Activated CD8-positive, alpha-beta memory T cell treated with anti-CD3 and anti-CD28 coated beads, Interleukin-2, amount 50 U/mL, for 1 hour (primary cell): ENCODE results near the gene SLC49A3.
"Not testable (repeated sequence)": the region's sequence is repeated elsewhere in the genome, so short reads cannot be mapped to it uniquely, and the experiment has no call there.

ENCODE experiments used
- DNase-seq: peaks from one replicate; pipeline ENCODE4 v3.0.0-alpha.2; 2020; ENCODE audit errors: extremely low read depth

SLC49A3 gene

DNA sequence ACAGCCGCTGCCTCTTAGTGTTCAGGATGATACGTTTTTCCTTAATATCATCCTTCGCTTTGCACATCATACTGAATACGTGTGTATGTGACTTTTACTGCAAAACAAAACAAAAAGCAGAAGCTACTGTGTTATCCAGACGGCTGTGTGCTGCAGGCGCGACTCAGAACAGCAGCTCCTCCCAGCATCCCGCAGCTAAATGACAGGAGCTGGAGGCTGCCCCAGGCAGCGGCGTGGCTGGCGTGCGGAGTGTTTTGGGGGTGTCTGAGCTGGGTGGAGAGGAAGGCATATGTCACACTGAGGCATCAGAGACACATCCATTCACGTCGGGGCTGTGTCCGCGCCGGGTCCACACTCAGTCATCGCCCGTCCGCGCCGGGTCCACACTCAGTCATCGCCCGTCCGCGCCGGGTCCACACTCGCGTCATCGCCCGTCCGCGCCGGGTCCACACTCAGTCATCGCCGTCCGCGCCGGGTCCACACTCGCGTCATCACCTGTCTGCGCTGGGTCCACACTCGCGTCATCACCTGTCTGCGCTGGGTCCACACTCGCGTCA, 33.3 kb upstream of the SLC49A3 start:
- DNase-seq = no peak

DNA sequence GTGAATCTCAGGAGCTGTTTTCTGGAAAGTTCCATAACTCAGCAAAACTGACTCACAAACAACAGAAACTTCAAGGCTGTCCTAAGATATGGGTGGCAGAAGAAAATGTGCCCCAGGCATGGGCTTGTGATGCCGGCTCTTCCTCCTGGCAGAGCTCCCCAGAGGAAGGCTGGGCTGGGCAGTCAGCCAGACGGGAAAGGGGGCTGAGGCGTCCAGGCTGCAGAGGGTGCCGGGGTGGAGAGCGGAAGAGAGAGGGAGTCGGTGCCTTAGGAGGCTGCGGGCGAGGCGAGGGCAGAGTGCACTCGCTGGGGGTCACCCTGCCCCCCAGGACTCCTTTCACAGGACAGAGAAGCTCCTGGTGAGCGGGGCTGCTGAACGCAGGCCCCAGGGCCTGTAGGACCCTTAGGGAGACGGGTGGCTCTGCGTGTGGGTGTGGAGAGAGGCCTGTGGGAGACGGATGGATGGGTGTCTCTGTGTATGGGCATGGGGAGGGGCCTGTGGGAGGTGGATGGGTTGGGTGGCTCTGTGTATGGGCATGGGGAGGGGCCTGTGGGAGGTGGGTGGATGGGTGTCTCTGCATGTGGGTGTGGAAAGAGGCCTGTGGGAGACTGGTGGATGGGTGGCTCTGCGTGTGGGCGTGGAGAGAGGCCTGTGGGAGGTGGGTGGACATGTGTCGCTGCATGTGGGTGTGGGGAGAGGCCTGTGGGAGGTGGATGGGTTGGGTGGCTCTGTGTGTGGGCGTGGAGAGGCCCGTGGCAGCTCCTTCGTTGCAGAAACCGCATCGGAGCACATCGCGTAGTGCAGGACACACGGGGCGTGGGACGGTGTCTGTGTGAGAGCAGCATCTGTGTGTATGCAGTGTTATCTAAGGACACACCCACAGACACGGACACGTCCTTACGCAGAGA, 32.6 kb upstream of the SLC49A3 start:
- no peak for DNase-seq

DNA sequence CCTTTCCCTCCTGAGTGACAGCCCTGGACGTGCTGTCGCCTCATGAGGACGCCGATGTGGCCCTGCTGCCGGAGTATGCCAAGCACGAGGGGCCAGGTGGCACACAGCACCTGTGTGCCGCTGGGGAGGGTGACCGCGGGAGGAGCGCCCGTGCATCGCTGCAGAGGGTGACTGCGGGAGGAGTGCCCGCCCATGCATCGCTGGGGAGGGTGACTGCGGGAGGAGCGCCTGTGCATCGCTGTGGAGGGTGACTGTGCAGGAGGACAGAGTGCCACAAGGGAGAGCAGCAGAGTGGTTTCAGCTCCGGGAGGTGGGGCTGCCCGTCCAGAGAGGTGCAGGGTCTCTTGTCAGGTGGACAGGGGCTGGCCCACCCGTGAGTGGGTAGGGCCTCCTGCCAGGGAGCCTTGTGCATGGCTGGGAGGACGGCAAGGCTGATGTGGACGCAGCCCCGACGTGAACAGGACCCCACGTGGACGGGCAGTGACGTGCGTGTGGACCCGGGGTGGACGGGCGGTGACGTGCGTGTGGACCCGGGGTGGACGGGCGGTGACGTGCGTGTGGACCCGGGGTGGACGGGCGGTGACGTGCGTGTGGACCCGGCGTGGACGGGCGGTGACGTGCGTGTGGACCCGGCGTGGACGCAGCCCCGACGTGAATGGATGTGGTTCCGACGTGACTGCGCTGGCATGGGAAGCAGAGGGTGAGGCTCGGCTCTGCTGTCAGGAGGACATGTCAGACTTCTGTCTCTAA, 31.3 kb upstream of the SLC49A3 start:
- no peak for DNase-seq

DNA sequence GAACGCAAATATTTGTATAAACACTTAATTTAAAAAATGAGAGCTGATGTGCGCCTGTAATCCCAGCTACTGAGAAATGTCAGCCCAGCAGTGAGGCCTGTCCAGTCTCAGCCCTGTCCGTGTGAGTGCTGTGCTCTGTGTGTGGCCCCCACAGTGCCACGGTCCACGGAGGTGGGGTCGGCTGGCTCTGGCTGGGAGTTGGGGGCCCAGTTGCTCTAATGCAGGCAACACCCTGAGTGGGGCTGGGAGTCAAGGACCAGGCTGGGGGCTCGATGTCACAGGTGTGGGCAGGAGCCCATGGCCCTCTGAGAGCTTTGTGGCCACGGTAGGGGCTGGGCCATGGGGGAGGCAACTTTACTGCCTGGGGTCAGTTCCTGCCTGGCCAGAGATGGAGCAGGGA, 29.5 kb upstream of the SLC49A3 start:
- no peak for DNase-seq

DNA sequence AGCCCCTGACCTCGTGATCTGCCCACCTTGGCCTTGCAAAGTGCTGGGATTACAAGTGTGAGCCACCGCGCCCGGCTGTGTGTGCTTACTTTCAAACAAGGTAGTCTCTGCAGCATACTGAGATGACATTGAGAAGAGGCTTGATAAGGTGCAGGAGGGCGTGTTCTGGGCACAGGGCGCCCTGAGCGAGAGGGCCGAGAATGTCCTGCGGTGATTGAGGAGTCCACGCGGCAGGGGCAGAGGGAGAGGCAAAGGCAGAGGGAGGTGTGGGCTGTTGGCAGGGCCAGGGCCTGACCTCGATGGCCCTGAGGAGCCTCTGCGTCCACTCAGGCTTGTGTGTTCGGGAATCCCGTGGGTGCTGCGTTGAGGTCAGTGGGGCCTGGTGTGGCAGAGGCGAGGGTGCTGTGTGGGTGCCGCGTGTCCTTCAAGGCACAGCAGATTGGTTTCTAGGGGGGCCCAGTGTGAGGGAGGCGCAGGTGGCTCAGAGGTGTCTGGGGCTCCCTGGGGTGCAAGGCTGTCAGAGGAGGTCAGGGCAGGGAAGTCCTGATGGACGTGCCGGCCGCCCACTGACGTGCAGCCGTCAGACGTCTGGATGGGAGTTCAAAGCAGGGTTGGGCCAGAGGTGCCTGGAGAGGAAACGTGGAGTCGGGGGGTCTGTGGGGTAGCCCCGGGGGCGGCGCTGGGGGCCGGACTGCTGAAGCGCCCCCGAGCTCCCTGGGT, 28.8 kb upstream of the SLC49A3 start:
- no peak for DNase-seq

DNA sequence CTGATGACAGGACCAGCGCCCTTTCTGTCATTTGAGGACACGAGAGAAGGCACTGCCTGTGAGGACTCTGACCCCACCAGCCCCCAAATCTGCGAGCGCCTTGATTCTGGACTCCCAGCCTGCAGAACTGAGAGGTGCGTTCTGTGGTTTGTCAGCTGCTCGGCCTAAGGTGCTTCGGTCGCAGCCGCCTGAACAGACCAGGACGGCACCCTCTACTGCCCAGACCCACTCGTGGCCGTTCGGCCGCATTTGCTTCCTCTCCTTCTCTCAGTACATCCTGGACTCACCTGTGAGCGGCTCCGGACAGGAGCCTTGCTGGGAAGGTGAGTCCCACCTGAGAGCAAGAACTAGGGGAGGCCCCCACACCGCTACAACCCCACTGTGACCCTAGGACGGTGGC, 25.1 kb upstream of the SLC49A3 start:
- DNase-seq = no peak

DNA sequence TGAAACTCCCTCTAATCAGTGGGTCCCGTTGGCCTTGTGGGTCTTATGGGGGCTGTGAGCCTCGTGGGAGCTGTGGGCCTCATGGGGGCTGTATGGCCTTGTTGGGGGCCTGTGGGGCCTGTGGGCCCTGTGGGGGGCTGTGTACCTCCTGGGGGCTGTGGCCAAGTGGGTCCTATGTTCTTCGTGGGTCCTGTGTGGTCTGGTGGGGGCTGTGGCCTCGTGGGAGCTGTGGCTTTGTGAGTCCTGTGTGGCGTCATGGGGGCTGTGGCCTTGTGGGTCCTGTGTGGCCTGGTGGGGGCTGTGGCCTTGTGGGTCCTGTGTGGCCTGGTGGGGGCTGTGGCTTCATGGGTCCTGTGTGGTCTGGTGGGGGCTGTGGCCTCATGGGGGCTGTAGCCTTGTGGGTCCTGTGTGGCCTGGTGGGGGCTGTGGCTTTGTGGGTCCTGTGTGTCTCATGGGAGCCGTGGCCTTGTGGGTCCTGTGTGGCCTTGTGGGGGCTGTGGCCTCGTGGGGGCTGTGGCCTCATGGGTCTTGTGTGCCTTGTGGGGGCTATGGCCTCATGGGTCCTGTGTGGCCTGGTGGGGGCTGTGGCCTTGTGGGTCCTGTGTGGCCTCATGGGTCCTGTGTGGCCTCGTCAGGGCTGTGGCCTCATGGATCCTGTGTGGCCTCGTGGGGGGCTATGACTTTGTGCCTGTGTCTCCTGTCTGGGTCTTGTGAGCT, 24.1 kb upstream of the SLC49A3 start:
- DNase-seq = no peak

DNA sequence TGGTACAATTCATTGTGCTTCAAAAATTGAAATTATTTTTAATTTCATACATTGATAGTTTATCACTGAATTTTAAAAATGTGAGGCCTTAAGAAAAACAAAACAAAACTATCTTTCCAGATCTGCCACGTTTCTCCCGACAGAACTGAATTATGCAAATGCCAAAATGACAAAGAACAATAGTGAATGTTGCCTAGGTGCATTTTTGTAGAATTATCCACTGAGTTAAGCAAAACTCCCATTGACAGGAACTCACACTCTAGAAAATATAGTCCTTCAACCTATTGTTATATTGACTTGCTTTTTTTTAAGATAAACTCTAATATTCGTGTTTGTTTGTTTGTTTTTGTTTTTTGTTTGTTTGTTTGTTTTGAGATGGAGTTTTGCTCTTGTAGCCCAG, 23.1 kb upstream of the SLC49A3 start:
- DNase-seq = no peak

DNA sequence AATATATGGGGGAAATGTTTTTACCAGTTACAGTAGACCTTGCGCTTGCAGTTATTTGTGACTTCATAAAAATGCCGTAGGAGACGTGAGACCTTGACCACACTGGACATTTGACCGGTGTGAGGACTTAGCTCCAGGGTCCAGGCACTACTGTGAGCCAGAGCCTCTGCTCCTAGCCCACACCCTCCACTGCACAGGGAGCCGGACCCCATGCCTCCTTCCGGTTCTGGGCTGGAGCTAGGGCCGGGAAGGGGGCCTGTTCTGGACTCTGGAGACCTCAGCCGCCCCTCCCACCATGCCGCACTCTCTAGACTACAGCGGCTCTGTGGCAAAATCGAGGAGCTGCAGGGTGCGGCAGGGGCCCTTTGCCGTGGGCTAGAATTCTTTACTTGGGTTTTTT, 22.0 kb upstream of the SLC49A3 start:
- no peak for DNase-seq

DNA sequence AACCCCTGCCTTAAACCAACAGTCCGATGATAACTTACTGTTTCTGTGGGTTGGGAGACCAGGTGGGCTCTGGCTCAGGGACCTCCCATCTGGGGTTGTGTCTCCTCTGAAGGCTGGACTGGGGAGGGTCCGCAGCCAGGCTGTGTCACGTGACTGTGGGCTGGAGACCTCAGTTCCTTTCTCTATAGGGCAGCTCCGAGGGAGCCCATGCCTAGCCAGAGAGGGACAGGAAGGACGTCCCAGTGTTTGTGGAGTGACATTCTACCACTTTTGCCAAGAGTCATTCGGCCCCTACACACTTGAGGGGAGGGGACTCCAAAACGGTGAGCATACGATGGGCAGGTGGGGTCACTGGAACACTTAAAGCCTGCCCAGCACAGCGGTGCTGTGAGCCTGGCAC, 21.2 kb upstream of the SLC49A3 start:
- no peak for DNase-seq

DNA sequence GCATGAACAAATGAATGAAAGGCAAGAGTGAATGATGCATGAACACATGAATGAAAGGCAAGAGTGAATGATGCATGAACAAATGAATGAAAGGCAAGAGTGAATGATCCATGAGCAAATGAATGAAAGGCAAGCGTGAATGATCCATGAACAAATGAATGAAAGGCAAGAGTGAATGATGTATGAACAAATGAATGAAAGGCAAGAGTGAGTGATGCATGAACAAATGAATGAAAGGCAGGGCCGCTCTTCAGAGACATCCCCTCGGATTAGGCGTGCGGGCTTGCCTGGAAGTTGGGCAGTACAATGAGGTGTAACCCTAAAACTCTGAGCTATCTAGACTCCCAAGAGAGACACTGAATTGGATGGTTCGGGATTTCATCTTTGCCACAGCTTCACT, 20.4 kb upstream of the SLC49A3 start:
- DNase-seq = no peak

DNA sequence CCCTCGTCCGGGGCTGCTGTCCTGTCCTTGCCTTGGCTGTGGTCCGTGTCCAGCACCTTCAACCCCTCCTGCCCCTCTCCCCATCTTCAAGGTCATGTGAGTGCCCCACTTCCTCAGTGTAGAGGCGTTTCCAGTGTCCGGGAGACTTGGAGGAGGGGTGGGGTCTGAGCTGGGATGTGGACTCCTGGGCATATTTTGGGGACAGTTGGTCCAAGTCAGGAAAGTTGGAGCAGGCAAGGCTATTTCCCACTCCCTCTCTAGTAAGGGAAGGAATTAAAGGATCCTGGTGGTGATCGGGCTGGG, 19.6 kb upstream of the SLC49A3 start:
- DNase-seq = no peak

DNA sequence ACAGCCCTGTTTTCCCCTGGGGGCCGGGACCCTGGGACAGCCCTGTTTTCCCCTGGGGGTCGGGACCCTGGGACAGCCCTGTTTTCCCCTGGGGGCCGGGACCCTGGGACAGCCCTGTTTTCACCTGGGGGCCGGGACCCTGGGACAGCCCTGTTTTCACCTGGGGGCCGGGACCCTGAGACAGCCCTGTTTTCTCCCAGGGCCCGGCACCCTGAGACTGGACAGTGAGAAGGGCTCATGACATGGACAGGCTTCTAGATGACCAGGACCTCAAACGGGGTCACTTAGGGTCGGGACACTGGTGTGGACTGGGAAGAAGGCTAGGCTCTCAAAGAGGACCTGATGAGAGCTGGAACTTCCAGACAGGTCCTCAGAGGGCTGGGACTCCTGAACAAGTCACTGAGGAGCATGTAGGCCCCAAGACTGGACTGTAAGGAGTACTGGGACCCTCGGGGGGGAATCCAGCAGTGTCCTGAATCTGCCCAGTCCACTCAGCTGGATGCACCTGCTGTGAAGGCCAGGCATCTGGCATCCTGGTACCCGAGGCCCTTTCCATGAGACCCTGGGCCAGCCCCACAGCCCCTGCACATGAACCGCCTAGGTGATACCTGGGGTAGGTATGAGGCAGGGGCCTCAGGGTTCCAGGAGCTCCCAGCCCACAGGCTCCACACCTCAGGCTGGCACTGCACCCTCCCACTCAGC, 19.1 kb upstream of the SLC49A3 start:
- no peak for DNase-seq

DNA sequence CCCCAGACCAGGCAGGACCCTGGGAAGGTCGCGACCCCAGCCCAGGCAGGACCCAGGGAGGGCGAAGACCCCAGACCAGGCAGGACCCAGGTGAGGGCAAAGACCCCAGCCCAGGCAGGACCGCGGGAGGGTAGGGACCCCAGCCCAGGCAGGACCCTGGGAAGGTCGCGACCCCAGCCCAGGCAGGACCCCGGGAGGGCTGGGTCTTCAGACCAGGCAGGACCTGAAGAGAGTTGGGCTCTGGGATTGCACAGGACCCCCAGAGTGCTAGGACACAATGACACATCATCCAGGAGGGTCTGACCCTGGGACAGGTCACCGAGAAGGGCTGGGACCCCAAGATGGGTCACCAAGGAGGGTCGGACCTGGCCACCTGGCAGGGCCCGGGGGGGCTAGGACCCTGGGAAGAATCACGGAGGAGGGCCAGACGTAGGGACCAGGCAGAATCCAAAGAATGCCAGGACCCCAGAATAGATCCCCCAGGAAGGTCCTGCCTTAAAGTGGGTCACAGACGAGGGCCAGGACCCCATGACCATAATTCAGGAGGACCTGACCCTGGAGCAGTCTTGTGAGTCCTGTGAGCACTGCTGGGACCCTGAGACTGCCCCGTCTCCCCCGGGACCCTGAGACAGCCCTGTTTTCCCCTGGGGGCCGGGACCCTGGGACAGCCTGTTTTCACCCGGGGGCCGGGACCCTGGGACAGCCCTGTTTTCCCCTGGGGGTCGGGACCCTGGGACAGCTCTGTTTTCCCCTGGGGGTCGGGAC, 18.1 kb upstream of the SLC49A3 start:
- DNase-seq = no peak

DNA sequence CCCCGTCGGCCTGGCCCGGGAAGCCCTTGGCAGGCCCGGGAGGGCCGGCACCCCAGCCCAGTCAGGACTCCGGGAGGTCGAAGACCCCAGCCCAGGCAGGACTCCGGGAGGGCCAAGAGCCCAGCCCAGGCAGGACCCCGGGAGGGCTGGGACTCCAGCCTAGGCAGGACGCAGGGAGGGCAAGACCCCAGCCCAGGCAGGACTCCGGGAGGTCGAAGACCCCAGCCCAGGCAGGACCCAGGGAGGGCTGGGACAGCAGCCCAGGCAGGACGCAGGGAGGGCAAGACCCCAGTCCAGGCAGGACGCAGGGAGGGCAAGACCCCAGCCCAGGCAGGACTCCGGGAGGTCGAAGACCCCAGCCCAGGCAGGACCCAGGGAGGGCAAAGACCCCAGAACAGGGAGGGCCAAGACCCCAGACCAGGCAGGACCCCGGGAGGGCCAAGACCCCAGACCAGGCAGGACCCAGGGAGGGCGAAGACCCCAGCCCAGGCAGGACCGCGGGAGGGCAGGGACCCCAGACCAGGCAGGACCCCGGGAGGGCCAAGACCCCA, 17.2 kb upstream of the SLC49A3 start:
- DNase-seq = not testable (repeated sequence)

DNA sequence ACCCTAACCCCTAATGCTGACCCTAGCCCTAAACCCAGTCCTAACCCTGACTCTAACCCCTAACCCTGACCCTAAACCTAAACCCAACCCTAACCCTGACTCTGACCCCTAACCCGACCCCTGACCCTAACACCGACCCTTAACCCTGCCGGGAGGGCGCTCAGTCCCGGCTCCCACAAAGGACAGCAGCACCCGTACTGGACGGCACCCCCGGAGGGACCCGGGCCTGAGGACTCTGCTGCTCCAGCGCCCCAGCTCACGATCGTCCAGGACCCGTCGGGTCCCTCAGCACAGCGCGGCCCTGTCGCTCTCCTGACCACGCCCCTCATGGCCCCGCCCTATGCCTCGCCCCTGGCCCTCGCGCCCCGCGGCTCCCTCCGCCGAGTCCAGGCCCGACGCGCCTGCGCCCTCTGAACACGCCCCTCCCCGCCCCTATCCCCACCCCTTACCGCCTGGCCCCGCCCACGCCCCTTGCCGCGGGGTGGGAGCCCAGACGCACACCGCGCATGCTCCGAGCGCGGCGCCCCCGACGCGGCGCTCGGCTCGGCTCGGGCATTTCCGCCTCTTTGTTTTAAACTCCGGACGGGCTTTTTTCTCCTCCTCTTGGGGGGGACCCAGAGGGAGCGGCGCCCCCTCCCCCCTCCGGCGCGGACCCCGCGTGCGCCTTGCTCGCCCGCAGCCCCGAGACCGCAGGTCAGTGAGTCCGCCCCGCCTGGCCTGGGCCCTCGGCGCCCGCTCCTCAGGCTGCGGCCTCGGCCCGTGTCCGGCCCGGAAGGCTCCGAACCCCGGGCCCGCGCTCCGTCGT, 16.5 kb upstream of the SLC49A3 start, which contains the start of gene PCGF3:
Gene PCGF3 (plus strand): TSS at position 555 of the 805 bp plus-strand sequence. CDS start 27,849 bp downstream, outside the sequence.
- peak; percentile 81 for DNase-seq

DNA sequence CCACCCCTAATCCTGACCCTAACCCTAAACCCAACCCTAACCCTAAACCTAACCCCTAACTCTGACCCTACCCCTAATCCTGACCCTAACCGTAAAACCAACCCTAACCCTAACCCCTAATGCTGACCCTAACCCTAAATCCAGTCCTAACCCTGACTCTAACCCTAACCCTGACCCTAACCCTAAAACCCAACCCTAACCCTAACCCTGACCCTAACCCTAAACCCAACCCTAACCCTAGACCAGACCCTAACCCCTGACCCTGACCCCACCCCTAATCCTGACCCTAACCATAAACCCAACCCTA, 16.0 kb upstream of the SLC49A3 start:
- DNase-seq = no peak

DNA sequence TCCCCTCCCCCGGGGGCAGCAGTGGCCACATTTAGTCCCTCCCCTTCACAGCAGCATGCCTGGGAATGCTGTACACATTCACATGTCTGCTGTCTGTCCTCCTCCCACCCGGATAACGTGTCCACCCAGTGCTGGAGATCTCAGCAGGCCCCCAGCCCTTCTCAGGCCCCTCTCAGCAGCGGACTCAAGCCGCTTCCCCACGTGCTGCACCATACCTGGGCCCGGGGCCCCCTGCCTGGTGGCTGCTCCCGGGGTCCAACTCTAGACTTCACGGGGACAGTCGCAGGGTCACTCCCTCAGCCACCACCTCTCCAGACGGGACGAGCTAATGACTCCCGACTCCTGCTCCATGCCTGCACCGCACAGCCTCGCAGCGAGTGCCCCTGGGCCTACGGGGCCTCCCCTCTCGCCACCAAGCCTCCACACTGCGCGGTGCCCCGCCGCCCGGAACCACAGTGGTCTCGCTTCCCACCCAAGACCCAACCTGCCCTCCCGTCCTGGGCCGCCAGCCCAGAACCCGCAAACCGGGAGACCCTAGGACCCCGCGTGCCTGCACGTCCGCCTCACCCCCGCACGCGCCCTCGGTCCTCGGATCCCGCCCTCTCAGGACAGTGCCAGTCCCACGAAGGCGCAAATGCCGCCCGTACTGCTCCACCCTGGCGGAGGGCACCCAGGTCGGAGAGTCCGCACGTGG, 15.4 kb upstream of the SLC49A3 start:
- DNase-seq = no peak
